Measurements from ENCODE around the gene PLET1. TPM values are rescaled to one million over a fixed set of nuclear protein-coding genes. Genes with fewer than 3 reads are reported as not detected.

Gene PLET1
- total and polyA plus RNA-seq, 9 of the 15 experiments (the other 6 are each of a cell fraction or from before 2014, with no cell fraction given) = not detected

DNA sequence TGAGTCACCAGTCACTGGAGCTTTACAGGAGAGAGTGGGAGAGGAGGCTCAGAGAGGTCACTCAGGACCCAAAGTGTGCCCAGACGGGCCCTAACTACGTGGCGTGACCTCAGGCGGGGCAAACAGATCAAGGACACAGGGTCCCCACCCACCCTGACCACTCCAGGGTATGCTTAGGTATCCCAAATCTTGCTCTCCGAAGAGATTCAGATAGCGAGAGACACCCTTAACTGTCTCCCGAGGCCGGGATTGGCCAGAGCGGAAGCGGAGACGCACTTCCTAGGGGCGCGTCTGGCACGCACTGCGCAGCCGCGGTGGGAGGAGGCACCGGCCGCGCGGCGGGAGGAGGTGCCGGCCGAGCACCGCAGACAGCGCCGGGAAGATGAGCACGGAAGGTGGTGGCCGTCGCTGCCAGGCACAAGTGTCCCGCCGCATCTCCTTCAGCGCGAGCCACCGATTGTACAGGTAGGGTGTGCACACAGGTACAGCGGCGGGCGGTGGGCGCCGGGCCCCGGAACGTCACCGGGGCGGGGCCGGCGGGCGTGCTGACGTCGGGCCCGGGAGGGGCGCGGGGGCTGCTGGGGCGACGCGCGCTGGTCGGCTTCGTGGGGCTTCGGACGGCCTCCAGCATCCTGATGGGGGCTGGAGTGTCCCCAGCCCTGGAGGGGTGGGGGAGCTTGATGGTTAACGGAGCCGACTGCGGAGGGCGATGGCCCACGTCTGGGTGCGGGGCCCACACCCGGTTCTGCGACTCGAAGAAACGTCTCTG, 34.4 kb downstream of the PLET1 start, which contains the start of gene PTS (continued):
- TF ChIP-seq, protein P1, sequence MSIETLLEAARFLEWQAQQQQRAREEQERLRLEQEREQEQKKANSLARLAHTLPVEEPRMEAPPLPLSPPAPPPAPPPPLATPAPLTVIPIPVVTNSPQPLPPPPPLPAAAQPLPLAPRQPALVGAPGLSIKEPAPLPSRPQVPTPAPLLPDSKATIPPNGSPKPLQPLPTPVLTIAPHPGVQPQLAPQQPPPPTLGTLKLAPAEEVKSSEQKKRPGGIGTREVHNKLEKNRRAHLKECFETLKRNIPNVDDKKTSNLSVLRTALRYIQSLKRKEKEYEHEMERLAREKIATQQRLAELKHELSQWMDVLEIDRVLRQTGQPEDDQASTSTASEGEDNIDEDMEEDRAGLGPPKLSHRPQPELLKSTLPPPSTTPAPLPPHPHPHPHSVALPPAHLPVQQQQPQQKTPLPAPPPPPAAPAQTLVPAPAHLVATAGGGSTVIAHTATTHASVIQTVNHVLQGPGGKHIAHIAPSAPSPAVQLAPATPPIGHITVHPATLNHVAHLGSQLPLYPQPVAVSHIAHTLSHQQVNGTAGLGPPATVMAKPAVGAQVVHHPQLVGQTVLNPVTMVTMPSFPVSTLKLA (conservative IDR thresholded peaks at IDR 0.05) = peak in 1 of 2 experiments; percentile 62; a peak in 1 of 4 replicates
- peak; percentile 8; the same call in 1 of the 2 replicates for TF ChIP-seq GTF2F1 (IDR thresholded peaks at IDR 0.05; ENCODE audit: low read depth, low read length)
- TF ChIP-seq CREBBP (IDR thresholded peaks at IDR 0.05; ENCODE audit: low read depth, low read length) = no peak
- TF ChIP-seq, protein P2, sequence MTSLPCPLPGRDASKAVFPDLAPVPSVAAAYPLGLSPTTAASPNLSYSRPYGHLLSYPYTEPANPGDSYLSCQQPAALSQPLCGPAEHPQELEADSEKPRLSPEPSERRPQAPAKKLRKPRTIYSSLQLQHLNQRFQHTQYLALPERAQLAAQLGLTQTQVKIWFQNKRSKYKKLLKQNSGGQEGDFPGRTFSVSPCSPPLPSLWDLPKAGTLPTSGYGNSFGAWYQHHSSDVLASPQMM (CRISPR knock-in tag; IDR thresholded peaks at IDR 0.05) = no peak
- TF ChIP-seq ZNF239 (CRISPR knock-in tag; IDR thresholded peaks at IDR 0.05) = no peak
- TF ChIP-seq ZFPM2 (CRISPR knock-in tag; IDR thresholded peaks at IDR 0.05) = no peak
- no peak for TF ChIP-seq ZFP30 (CRISPR knock-in tag; IDR thresholded peaks at IDR 0.05; ENCODE audit: borderline replicate concordance)
- no peak for TF ChIP-seq KAT8 (IDR thresholded peaks at IDR 0.05; ENCODE audit: low read depth)
- no peak for TF ChIP-seq TAL1 (IDR thresholded peaks at IDR 0.05)
- TF ChIP-seq, protein P3, sequence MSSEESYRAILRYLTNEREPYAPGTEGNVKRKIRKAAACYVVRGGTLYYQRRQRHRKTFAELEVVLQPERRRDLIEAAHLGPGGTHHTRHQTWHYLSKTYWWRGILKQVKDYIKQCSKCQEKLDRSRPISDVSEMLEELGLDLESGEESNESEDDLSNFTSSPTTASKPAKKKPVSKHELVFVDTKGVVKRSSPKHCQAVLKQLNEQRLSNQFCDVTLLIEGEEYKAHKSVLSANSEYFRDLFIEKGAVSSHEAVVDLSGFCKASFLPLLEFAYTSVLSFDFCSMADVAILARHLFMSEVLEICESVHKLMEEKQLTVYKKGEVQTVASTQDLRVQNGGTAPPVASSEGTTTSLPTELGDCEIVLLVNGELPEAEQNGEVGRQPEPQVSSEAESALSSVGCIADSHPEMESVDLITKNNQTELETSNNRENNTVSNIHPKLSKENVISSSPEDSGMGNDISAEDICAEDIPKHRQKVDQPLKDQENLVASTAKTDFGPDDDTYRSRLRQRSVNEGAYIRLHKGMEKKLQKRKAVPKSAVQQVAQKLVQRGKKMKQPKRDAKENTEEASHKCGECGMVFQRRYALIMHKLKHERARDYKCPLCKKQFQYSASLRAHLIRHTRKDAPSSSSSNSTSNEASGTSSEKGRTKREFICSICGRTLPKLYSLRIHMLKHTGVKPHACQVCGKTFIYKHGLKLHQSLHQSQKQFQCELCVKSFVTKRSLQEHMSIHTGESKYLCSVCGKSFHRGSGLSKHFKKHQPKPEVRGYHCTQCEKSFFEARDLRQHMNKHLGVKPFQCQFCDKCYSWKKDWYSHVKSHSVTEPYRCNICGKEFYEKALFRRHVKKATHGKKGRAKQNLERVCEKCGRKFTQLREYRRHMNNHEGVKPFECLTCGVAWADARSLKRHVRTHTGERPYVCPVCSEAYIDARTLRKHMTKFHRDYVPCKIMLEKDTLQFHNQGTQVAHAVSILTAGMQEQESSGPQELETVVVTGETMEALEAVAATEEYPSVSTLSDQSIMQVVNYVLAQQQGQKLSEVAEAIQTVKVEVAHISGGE (CRISPR knock-in tag; IDR thresholded peaks at IDR 0.05) = no peak
- no peak for TF ChIP-seq PPARD (CRISPR knock-in tag; IDR thresholded peaks at IDR 0.05)
- TF ChIP-seq POLR2AphosphoS5 (IDR thresholded peaks at IDR 0.05; ENCODE audit: control insufficient read depth, insufficient read depth, low read depth, low read length) = peak; percentile 69
- TF ChIP-seq NCOA2 (IDR thresholded peaks at IDR 0.05; ENCODE audit: partially characterized antibody in 2 of 2) = no peak
- TF ChIP-seq NFYB (IDR thresholded peaks at IDR 0.05; ENCODE audit: extremely low read depth, insufficient read length) = no peak
- TF ChIP-seq ELF4 (CRISPR knock-in tag; IDR thresholded peaks at IDR 0.05) = 0 out of 2 replicates have a peak, but pooled peaks have one; percentile 36
- TF ChIP-seq, protein P4, sequence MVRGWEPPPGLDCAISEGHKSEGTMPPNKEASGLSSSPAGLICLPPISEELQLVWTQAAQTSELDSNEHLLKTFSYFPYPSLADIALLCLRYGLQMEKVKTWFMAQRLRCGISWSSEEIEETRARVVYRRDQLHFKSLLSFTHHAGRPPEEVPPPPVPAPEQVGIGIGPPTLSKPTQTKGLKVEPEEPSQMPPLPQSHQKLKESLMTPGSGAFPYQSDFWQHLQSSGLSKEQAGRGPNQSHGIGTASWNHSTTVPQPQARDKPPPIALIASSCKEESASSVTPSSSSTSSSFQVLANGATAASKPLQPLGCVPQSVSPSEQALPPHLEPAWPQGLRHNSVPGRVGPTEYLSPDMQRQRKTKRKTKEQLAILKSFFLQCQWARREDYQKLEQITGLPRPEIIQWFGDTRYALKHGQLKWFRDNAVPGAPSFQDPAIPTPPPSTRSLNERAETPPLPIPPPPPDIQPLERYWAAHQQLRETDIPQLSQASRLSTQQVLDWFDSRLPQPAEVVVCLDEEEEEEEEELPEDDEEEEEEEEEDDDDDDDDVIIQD (CRISPR knock-in tag; IDR thresholded peaks at IDR 0.05) = no peak
- no peak for TF ChIP-seq NFATC3 (IDR thresholded peaks at IDR 0.05)
- TF ChIP-seq, protein P5, sequence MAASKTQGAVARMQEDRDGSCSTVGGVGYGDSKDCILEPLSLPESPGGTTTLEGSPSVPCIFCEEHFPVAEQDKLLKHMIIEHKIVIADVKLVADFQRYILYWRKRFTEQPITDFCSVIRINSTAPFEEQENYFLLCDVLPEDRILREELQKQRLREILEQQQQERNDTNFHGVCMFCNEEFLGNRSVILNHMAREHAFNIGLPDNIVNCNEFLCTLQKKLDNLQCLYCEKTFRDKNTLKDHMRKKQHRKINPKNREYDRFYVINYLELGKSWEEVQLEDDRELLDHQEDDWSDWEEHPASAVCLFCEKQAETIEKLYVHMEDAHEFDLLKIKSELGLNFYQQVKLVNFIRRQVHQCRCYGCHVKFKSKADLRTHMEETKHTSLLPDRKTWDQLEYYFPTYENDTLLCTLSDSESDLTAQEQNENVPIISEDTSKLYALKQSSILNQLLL (CRISPR knock-in tag; IDR thresholded peaks at IDR 0.05; ENCODE audit: borderline replicate concordance) = no peak
- TF ChIP-seq RNF2 (IDR thresholded peaks at IDR 0.05) = no peak
